ENCODE measurements around the gene PCSK6. TPM values are rescaled to one million over a fixed set of nuclear protein-coding genes. Genes with fewer than 3 reads are reported as not detected.

PCSK6 gene
- total RNA-seq, 1 experiment from 2014 or later, result 69.5 TPM

GRCh38 chr15:101326026-101326315, 163.5 kb downstream of the PCSK6 start:
- Mint-ChIP-seq H3K27ac (ENCODE audit: unreplicated experiment) (no peak overlapping the region), H3K4me1 (ENCODE audit: low read depth, unreplicated experiment) (peaks cover 6% of the 10 kb centered on the region), H3K27me3 (ENCODE audit: insufficient read depth, unreplicated experiment) (no peaks in the 10 kb centered on the region), H3K36me3 (ENCODE audit: insufficient read depth, unreplicated experiment) (peaks cover 16% of the 10 kb centered on the region), H3K9me3 (ENCODE audit: unreplicated experiment) (no peaks in the 10 kb centered on the region), H3K4me3 (ENCODE audit: unreplicated experiment) (no peak overlapping the region)
- ChIA-PET POLR2A (no interaction called here), CTCF (no interaction called here)
- Histone ChIP-seq H3K9me3 (no peaks in the 10 kb centered on the region), H3K36me3 (ENCODE audit: control insufficient read depth, insufficient read depth, low read length) (no peaks in the 10 kb centered on the region; the same call in 1 of the 2 replicates), H3K4me3 (ENCODE audit: low read depth, low read length) (no peak overlapping the region), H3K4me1 (peaks cover 10% of the 10 kb centered on the region), H3K27me3 (replicated peaks; ENCODE audit: control insufficient read depth, insufficient read depth, low read length) (no peaks in the 10 kb centered on the region; the same call in 1 of the 2 replicates)
- no peak for TF ChIP-seq CTCF (IDR thresholded peaks at IDR 0.05; ENCODE audit: insufficient read depth in 1 of 2, low read depth in 1 of 2, low read length in 1 of 2, severe bottlenecking in 1 of 2, unreplicated experiment in 1 of 2)
- DNase-seq, result no peak
- intact Hi-C loops (cut with micrococcal nuclease; ENCODE audit: unreplicated experiment), result no loop called here
- BruUV-seq (replicated peaks), result no TSS peak

DNA sequence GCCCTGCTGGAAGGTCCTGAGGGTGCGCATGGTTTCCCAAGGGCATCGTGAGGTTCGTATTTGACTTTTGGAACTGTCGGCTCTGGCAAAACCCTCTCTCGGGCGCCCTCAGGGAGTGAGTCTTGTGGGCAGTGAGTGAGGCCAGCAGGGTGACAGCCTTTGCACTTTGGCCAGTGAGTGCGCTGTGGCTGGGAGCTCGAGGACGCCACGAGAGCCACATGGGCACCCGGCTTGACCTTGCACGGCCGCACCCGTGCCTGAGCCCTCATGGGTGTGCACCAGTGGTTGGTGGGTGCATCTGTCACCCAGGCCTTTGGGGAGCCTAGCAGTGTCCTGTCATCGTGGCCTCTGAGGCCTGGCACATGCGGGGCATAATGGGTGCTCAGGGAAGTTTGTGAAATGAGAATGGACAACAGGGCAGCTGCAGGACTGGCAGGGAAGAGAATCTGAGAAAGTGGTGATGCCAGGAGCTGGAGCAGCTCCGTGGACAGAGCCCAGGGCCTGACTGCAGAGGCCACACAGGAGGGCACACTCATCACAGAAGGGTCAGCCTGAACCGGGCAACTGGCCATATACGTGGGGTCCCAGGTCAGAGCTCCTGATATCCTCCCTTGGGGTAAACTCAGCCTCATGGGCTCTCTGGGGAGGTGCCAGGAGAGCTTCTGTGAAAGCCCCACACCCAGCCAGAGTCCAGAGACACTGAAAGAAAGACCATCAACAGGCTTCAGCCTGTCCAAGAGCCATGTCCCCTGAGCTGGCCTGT, 164.1 kb downstream of the PCSK6 start:
- Histone ChIP-seq H3K36me3 (ENCODE audit: control insufficient read depth, insufficient read depth, low read length) (no peaks in the 10 kb centered on the region; the same call in 1 of the 2 replicates), H3K9me3 (no peaks in the 10 kb centered on the region), H3K27me3 (replicated peaks; ENCODE audit: control insufficient read depth, insufficient read depth, low read length) (no peaks in the 10 kb centered on the region), H3K4me1 (peaks cover 10% of the 10 kb centered on the region), H3K4me3 (ENCODE audit: low read depth, low read length) (no peak overlapping the region)
- CTCF ChIA-PET, result no interaction called here
- Mint-ChIP-seq H3K4me3 (ENCODE audit: unreplicated experiment) (no peak overlapping the region), H3K27ac (ENCODE audit: unreplicated experiment) (no peak overlapping the region), H3K9me3 (ENCODE audit: unreplicated experiment) (no peaks in the 10 kb centered on the region), H3K36me3 (ENCODE audit: insufficient read depth, unreplicated experiment) (peaks cover 15% of the 10 kb centered on the region), H3K27me3 (ENCODE audit: insufficient read depth, unreplicated experiment) (no peaks in the 10 kb centered on the region), H3K4me1 (ENCODE audit: low read depth, unreplicated experiment) (peaks cover 6% of the 10 kb centered on the region)
- POLR2A ChIA-PET, result no interaction called here
- no peak for TF ChIP-seq CTCF (IDR thresholded peaks at IDR 0.05; ENCODE audit: insufficient read depth in 1 of 2, low read depth in 1 of 2, low read length in 1 of 2, severe bottlenecking in 1 of 2, unreplicated experiment in 1 of 2)
- no TSS peak for BruUV-seq (replicated peaks)
- DNase-seq, result no peak
- intact Hi-C loops (cut with micrococcal nuclease; ENCODE audit: unreplicated experiment), result no loop called here

DNA sequence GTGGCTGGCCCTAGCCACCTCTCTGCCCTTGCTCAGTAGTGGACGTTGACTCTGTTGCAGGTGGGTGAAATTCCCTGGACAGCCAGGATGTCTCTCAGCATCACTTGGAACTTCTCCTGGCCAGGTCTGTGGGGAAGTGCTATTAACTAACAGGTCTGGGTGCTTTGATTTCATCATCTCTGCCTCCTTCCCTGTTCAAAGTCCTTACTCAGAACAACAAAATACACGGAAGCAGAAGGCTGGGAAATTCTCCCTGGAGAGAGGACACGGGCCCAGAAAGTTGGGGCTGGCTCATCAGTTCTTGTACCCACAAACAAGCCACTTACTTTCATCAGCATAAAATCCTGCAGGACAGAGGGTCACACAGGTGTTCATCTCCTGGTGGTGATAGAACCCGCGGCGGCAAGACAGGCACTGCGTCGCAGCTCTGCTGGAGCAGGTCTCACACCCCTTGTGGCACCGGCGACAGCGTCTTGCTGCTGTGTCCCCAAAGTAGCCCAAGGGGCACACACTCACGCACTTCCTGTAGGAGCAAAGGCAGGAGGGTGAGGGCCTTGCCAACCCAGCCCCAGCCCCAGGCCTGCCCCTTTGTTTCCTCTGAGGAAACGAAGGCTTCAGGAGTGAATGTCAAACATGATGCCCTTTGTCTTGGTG, 164.9 kb downstream of the PCSK6 start:
- Histone ChIP-seq H3K4me1 (peaks cover 10% of the 10 kb centered on the region), H3K36me3 (ENCODE audit: control insufficient read depth, insufficient read depth, low read length) (no peaks in the 10 kb centered on the region; the same call in 1 of the 2 replicates), H3K4me3 (ENCODE audit: low read depth, low read length) (no peak overlapping the region), H3K9me3 (no peaks in the 10 kb centered on the region), H3K27me3 (replicated peaks; ENCODE audit: control insufficient read depth, insufficient read depth, low read length) (no peaks in the 10 kb centered on the region)
- no peak overlapping the region for H3K4me3 Mint-ChIP-seq (ENCODE audit: unreplicated experiment)
- ChIA-PET POLR2A (no interaction called here), CTCF (no interaction called here)
- peaks cover 6% of the 10 kb centered on the region for H3K4me1 Mint-ChIP-seq (ENCODE audit: low read depth, unreplicated experiment)
- peak overlapping the region; percentile 37 for H3K27ac Mint-ChIP-seq (ENCODE audit: unreplicated experiment)
- intact Hi-C loops (cut with micrococcal nuclease; ENCODE audit: unreplicated experiment), result no loop called here
- peaks cover 9% of the 10 kb centered on the region for H3K36me3 Mint-ChIP-seq (ENCODE audit: insufficient read depth, unreplicated experiment)
- no peaks in the 10 kb centered on the region for H3K27me3 Mint-ChIP-seq (ENCODE audit: insufficient read depth, unreplicated experiment)
- TF ChIP-seq CTCF (IDR thresholded peaks at IDR 0.05; ENCODE audit: insufficient read depth in 1 of 2, low read depth in 1 of 2, low read length in 1 of 2, severe bottlenecking in 1 of 2, unreplicated experiment in 1 of 2), result no peak
- no peaks in the 10 kb centered on the region for H3K9me3 Mint-ChIP-seq (ENCODE audit: unreplicated experiment)
- BruUV-seq (replicated peaks), result no TSS peak
- DNase-seq, result peak in 1 of 2 experiments; percentile 47

Data from Caco-2 (cell line).